Transverse colon (tissue), 4 donors: ENCODE data around the gene CDK5. TPM values are rescaled to one million over a fixed set of nuclear protein-coding genes. Genes with fewer than 3 reads are reported as not detected.

ENCODE experiments used
- DNase-seq: peaks from one replicate; pipeline ENCODE4 v3.0.0-alpha.2; 2019
- H3K27ac ChIP-seq, 4 donors: fragments of 200-600 bp; sonication (generic); 2 replicates each; pipeline ENCODE4 v1.5.1; 2016 to 2018; ENCODE audit warnings: inconsistent platforms in 4 of 4
- H3K27me3 ChIP-seq: fragments of 200-600 bp; sonication (generic); 2 replicates; pipeline ENCODE4 v1.5.1; 2017; ENCODE audit warnings: inconsistent platforms
- H3K36me3 ChIP-seq, 4 donors: fragments of 200-600 bp; sonication (generic); 2 replicates each; pipeline ENCODE4 v1.5.1; 2017 to 2019; ENCODE audit warnings: inconsistent platforms in 4 of 4
- H3K4me1 ChIP-seq, 4 donors: fragments of 200-600 bp; sonication (generic); 2 replicates each; pipeline ENCODE4 v1.5.1; 2017 to 2020; ENCODE audit warnings: inconsistent platforms in 4 of 4
- H3K4me3 ChIP-seq, 4 donors: fragments of 200-600 bp; sonication (generic); 1 replicate in 1 of 4; 2 replicates in 3 of 4; pipeline versions ENCODE4 v1.5.1 to v1.6.1; 2017 to 2019; ENCODE audit warnings: inconsistent platforms in 4 of 4
- H3K9me3 ChIP-seq, 2 donors: fragments of 200-600 bp; sonication (generic); 2 replicates each; pipeline ENCODE4 v1.5.1; 2017 to 2019; ENCODE audit warnings: inconsistent platforms in 2 of 2
- EP300 ChIP-seq: sonication (generic); formaldehyde crosslinking; IDR thresholded peaks from one replicate; pipeline ENCODE4 v1.6.1; 2017; ENCODE audit warnings: antibody characterized with exemption, low read depth
- POLR2A ChIP-seq: fragments of 450-650 bp; IDR thresholded peaks from one replicate; pipeline ENCODE4 v1.6.1; 2016; ENCODE audit warnings: antibody characterized with exemption, mild to moderate bottlenecking, moderate library complexity
- POLR2AphosphoS5 ChIP-seq, 3 donors: sonication (generic); formaldehyde crosslinking; IDR thresholded peaks; one replicate each; pipeline ENCODE4 v1.6.1; 2016; ENCODE audit warnings: antibody characterized with exemption in 3 of 3
- WGBS, 2 donors: methylation state at CpG; one replicate each; pipeline ENCODE4 v1.1.5; 2018; ENCODE audit warnings: low coverage in 1 of 2; 5-methylcytosine and 5-hydroxymethylcytosine counted together
- in situ Hi-C, 4 donors: fragments of 200-750 bp; cut with MboI; loops; one replicate each; pipeline versions ENCODE4 v1.15.0 to v1.15.1; 2017; ENCODE audit warnings: low sequenced_read_pairs in 3 of 4, low pct_ligation_motif_present in 1 of 4, low pct_unique_long_range_greater_than_20kb in 1 of 4
- intact Hi-C: fragments of 100-400 bp; cut with DNase I; formaldehyde crosslinking; loops from one replicate; pipeline ENCODE4 v1.15.1; 2023; ENCODE audit warnings: low total_unique reads
- total RNA-seq, 4 donors: library from RNA; depleted of rRNA; stranded (reverse); fragments of >200 nt; gene quantifications; one replicate each; pipeline ENCODE4 v1.1.0, GENCODE V29; 2016
- TF ChIP-seq, protein P1 (sequence below), 5 experiments: fragments of 200-600 bp in 3 of 5; fragments of 450-650 bp in 2 of 5; sonication (generic) in 3 of 5; IDR thresholded peaks; 1 replicate in 2 of 5; 2 replicates in 3 of 5; pipeline ENCODE4 v1.5.1; 2016 to 2017; ENCODE audit warnings: antibody characterized with exemption in 5 of 5, inconsistent platforms in 3 of 5, mild to moderate bottlenecking in 2 of 5, moderate library complexity in 1 of 5

The CDK5 gene
- total RNA-seq, 4 donors from 2014 or later: 1.1 to 33.8 (median 10.7) TPM

DNA sequence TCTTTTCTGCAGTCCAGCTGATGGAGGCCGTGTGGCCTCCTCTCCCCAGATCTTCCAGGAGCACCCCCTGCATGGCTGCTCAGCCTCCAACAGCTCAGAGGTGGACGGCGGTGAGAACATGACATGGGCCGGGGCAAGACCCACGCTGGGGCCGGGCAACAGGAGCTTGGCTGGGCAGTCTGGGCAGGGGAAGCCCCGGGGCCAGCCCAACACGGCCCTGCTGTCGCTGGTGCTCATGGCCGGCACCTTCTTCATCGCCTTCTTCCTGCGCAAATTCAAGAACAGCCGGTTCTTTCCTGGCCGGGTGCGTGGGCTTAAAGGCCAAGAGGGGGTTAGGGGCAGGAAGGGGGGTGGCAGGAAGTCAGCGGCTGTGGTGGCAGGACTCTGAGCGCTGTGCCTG is 16.3 kb upstream of the CDK5 start:
- H3K4me3 ChIP-seq: no peak overlapping the region
- peaks cover 0 to 52% (median 24%) of the 10 kb centered on the region in 4 donors for H3K36me3 ChIP-seq
- intact Hi-C loops: loop anchor here (5.0 kb wide), 1 partner anchor 1547 kb away; no protein-coding TSS in a partner anchor
- TF ChIP-seq, protein P1, sequence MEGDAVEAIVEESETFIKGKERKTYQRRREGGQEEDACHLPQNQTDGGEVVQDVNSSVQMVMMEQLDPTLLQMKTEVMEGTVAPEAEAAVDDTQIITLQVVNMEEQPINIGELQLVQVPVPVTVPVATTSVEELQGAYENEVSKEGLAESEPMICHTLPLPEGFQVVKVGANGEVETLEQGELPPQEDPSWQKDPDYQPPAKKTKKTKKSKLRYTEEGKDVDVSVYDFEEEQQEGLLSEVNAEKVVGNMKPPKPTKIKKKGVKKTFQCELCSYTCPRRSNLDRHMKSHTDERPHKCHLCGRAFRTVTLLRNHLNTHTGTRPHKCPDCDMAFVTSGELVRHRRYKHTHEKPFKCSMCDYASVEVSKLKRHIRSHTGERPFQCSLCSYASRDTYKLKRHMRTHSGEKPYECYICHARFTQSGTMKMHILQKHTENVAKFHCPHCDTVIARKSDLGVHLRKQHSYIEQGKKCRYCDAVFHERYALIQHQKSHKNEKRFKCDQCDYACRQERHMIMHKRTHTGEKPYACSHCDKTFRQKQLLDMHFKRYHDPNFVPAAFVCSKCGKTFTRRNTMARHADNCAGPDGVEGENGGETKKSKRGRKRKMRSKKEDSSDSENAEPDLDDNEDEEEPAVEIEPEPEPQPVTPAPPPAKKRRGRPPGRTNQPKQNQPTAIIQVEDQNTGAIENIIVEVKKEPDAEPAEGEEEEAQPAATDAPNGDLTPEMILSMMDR (IDR thresholded peaks at IDR 0.05): no peak
- no peak for TF ChIP-seq POLR2AphosphoS5 (IDR thresholded peaks at IDR 0.05)
- TF ChIP-seq POLR2A: no peak
- TF ChIP-seq EP300: no peak
- in situ Hi-C loops: no loop called here
- no peaks in the 10 kb centered on the region for H3K27me3 ChIP-seq
- H3K27ac ChIP-seq: no peak overlapping the region
- no peak for DNase-seq
- no peaks in the 10 kb centered on the region for H3K9me3 ChIP-seq
- 91% methylated on average over 17 of the region's 17 CpGs; no CpG with 5 or more reads in 1 of the 2 donors for WGBS, 2 donors
- peaks cover 0 to 17% (median 5%) of the 10 kb centered on the region in 4 donors for H3K4me1 ChIP-seq

DNA sequence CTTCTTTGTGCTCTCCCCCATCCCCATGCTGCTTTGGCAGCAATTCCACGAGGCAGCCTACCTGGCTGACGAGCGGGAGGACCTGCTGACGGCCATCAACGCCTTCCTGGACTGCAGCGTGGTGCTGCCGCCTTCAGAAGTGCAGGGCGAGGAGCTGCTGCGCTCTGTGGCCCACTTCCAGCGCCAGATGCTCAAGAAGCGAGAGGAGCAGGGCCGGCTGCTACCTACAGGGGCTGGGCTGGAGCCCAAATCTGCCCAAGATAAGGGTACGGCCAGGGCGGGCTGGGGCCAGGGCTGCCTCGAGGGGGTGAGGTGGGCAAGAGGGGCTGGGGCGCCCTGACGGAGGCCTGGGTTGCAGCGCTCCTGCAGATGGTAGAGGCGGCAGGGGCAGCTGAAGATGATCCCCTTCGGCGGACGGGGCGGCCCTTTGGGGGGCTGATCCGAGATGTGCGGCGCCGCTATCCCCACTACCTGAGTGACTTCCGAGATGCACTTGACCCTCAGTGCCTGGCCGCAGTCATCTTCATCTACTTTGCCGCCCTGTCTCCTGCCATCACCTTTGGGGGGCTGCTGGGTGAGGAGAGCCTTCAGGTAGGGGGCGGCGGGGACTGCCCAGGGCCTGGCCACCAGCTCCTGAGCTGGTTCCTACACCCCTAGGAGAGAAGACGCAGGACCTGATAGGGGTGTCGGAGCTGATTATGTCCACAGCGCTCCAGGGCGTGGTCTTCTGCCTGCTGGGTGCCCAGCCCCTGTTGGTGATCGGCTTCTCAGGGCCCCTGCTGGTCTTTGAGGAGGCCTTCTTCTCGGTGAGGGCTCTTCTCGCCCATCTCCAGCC is 13.6 kb upstream of the CDK5 start:
- TF ChIP-seq POLR2AphosphoS5 (IDR thresholded peaks at IDR 0.05): no peak
- no peak for TF ChIP-seq POLR2A
- TF ChIP-seq, protein P1 (IDR thresholded peaks at IDR 0.05): no peak
- no peak for TF ChIP-seq EP300
- Histone ChIP-seq H3K4me3 (no peak overlapping the region), H3K4me1 (no peaks in the 10 kb centered on the region), H3K9me3 (no peaks in the 10 kb centered on the region), H3K27me3 (no peaks in the 10 kb centered on the region), H3K36me3 (peaks cover 0 to 75% (median 31%) of the 10 kb centered on the region in 4 donors), H3K27ac (no peak overlapping the region)
- intact Hi-C loops (loop anchor here (5.0 kb wide), 1 partner anchor 1544 kb away; no protein-coding TSS in a partner anchor), in situ Hi-C loops (no loop called here)
- 95% methylated on average over 39 of the region's 39 CpGs; no CpG with 5 or more reads in 1 of the 2 donors for WGBS, 2 donors
- no peak for DNase-seq

DNA sequence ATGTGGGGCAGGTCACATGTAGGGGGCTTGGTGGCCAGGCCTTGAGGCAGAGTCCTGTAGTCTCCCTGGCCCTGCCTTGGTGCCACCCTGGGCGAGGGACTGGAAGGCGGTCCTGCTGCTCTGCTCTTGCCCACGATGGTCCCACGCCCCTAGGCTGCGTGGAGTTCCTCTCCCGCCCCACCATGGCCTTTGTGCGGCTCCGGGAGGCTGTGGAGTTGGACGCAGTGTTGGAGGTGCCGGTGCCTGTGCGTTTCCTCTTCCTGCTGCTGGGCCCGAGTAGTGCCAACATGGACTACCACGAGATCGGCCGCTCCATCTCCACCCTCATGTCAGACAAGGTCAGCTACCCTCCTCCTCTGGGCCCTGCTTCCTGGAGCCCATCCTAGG is 12.9 kb upstream of the CDK5 start:
- H3K36me3 ChIP-seq: peaks cover 0 to 79% (median 31%) of the 10 kb centered on the region in 4 donors
- H3K4me1 ChIP-seq: no peaks in the 10 kb centered on the region
- no peak for DNase-seq
- no peak overlapping the region for H3K27ac ChIP-seq
- intact Hi-C loops (loop anchor here (5.0 kb wide), 1 partner anchor 1543 kb away; no protein-coding TSS in a partner anchor), in situ Hi-C loops (no loop called here)
- 94% methylated on average over 14 of the region's 15 CpGs; no CpG with 5 or more reads in 1 of the 2 donors for WGBS, 2 donors
- TF ChIP-seq POLR2A: no peak
- TF ChIP-seq EP300: no peak
- TF ChIP-seq, protein P1 (IDR thresholded peaks at IDR 0.05): no peak
- no peak for TF ChIP-seq POLR2AphosphoS5 (IDR thresholded peaks at IDR 0.05)
- H3K4me3 ChIP-seq: no peak overlapping the region
- H3K9me3 ChIP-seq: no peaks in the 10 kb centered on the region
- no peaks in the 10 kb centered on the region for H3K27me3 ChIP-seq

DNA sequence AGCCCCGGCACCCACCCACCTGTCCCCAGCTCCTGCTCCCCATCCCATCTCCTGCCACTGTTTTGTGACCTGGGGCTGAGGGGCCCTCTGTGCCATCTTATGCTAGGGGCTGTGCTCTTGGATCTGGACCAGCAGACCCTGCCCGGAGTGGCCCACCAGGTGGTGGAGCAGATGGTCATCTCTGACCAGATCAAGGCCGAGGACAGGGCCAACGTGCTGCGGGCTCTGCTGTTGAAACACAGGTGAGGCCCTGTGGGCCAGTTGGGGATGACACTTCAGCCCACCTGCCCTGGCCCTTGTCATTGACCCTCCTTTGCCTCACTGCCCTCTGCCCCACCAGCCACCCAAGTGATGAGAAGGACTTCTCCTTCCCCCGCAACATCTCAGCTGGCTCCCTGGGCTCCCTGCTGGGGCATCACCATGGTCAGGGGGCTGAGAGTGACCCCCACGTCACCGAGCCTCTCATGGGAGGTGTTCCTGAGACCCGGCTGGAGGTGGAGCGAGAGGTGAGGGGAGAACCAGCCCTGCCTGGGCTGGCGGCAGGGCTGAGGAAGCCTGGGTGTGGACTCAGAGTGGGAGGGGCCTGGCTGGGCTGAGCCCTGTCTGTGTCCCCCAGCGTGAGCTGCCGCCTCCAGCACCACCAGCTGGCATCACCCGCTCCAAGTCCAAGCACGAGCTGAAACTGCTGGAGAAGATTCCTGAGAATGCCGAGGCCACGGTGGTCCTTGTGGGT is 12.3 kb upstream of the CDK5 start:
- 87% methylated on average over 16 of the region's 17 CpGs; no CpG with 5 or more reads in 1 of the 2 donors for WGBS, 2 donors
- no peak overlapping the region for H3K27ac ChIP-seq

More for the DNA sequence above, 12.3 kb upstream of the CDK5 start:
- TF ChIP-seq POLR2A (no peak), EP300 (no peak), POLR2AphosphoS5 (IDR thresholded peaks at IDR 0.05) (no peak)
- TF ChIP-seq, protein P1 (IDR thresholded peaks at IDR 0.05): no peak
- H3K4me1 ChIP-seq: no peaks in the 10 kb centered on the region
- DNase-seq: no peak
- intact Hi-C loops (loop anchor here (5.0 kb wide), 1 partner anchor 1543 kb away; no protein-coding TSS in a partner anchor), in situ Hi-C loops (no loop called here)
- no peaks in the 10 kb centered on the region for H3K27me3 ChIP-seq
- H3K9me3 ChIP-seq: no peaks in the 10 kb centered on the region
- peaks cover 0 to 81% (median 28%) of the 10 kb centered on the region in 4 donors for H3K36me3 ChIP-seq
- H3K4me3 ChIP-seq: no peak overlapping the region
